GM19468 (cell line): ENCODE results near the gene TRPT1.

Experiments used
- ATAC-seq: cut with Tn5 transposase; IDR thresholded peaks from one replicate; pipeline ENCODE4 v1.9.1; 2021; ENCODE audit warnings: mild to moderate bottlenecking, moderate library complexity, moderate number of reproducible peaks; ENCODE audit not compliant: unreplicated experiment; ENCODE audit errors: extremely low read depth

TRPT1 gene

GRCh38 chr11:64183890-64184289 lies 42.1 kb downstream of the TRPT1 start:
- no peak for ATAC-seq

DNA sequence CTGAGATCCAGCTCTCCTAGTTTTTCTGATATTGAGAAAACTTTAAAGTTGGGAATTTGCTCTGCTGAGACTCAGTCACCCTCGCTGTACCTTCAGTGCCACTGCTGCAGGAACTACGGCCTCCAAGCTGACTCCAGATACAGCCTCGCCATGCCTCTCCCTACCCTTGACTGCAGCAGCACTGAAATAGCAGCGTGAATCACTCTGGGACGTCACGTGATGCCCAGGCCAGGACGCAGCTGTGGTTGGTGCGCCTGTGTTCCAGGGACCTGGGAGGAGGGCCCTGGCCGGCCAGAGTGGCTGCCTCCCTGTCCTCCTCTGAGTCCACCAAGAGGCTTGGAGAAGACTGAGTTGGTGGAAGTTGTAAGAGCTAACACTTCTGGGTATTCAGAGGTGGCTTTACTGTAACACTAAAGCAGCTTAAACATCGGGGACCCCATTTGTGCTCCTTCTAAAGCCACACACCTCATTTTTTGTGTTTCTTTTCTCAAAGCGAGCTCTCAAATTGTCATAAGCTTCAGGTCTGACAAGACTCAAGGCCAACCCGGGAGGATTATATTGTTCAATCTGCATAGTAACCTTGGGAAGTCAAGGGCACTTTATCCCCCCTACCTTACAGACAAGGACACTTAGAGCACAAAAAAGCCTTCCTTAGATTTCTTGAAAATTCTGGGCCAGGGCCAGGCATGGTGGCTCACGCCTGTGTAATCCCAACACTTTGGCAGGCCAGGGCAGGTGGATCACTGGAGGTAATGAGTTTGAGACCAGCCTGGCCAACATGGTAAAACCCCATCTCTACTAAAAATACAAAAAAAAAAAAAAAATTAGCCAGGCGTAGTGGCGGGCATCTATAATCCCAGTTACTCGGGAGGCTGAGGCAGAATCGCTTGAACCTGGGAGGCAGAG lies 44.2 kb downstream of the TRPT1 start:
- ATAC-seq, result no peak

DNA sequence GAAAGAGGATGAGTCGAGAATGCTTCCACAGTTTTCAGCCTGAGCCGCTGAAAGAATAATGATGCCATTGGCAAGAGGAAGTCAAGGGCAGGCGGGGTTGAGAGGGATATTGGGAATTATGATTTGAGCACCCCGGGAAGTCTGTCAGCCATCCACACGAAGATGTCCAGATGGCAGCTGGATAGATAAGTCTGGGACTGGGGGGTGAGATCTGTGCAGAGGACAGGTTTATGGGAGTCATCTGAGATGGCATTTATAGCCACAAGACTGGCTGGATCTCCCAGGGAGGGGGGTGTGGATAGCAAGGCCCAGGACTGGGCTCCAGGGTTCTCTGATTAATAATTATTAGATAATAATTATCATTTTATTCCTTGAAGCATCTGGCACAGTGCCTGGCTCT lies 45.1 kb downstream of the TRPT1 start:
- ATAC-seq, result no peak

DNA sequence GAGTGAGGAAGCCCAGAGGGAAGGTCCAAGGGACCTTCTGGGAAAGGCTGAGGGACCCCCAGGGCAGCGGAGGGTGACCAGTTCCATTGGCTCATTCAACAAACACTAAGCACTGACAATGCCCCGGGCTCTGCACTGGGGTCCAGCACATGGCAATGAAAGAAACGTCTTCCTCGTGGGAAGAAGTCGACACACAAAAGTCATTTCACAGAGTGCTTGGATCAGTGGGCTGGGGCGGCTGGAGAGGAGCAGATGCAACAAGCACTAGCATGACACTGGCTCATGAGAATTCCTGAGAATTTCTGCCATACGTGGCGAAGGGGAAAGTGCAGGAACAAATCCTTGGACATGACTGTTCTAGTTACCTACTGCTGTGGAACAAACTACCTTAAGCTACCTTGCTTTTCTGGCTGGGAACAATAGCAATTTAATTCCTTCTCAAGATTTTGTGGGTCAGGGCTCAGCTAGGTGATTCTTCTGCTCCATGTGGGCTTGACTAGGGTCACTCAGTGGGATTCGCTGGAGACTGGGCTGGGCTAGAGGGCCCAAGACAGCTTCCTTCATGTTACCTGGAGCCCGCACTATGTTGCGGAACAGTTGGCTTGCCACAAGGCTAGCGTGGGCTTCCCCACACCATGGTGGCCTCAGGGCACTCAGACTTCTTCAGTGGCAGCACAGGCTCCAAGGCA lies 46.9 kb downstream of the TRPT1 start:
- no peak for ATAC-seq

GRCh38 chr11:64178203-64178602 lies 47.8 kb downstream of the TRPT1 start:
- no peak for ATAC-seq

- ATAC-seq, result no peak
These were observed 49.2 kb downstream of the TRPT1 start for GRCh38 chr11:64176751-64177150.
